ENCODE results near the gene BAHCC1.

BAHCC1 gene

GRCh38 chr17:81480140-81481072 is 85.1 kb downstream of the BAHCC1 start:
- no peak for DNase-seq (ENCODE audit: low spot score)

DNA sequence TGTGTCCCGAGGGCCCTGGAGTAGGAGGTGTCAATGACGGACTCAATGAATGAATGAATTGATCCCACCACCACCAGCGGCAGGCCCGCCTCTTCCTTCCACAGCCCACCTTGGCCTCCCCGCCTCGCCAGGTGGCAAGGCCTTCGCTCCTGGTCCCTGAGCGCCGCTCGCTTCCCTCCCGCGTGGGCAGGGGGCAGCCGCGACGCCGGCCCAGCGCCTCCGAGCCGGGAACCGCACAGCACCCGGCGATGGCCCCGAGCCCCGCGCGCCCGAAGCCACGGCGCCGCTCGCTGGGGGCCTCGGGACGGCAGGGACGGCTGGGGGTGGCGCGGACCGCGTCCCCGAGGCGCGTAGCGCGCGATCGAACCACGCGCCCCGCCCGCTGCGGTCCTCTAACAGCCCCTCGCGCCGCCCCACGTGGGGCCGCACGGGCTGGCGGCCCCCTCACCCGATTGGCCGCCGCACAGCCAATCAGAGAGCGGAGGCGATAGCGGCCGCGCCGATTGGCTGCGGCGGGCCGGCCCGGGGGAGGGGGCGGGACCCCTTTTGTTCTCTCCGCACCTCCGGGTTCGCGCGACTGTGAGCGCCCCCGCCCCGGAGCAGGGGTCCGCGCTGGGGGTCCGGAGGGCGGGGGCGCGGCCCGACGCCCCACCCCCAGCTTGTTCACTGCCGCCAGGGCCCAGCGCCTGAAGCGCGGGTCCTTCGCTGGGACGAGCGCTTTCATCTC is 86.0 kb downstream of the BAHCC1 start:
- peak; percentile 23 for DNase-seq (ENCODE audit: low spot score)

GRCh38 chr17:81481815-81482505 is 86.7 kb downstream of the BAHCC1 start:
- no peak for DNase-seq (ENCODE audit: low spot score)

DNA sequence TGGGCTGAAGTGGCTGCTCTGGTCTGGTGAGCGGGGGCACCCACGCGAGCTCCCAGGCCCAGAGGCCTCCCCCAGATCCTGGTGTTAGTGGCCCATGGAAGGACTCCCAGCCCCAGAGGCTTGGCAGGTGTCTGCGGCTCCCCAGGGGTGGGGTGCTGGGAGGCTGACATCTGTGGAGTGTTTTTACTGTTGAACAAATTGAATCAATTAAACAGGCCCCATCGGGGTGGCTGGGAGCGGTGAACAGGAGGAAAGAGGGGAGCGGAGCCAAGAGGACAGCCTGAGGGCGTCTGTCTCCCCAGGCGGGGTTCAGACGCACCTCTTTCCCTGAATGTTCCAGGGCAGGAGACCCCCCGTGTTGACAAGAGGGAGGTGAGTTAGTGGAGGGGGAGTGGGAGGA is 87.4 kb downstream of the BAHCC1 start:
- DNase-seq (ENCODE audit: low spot score): no peak

DNA sequence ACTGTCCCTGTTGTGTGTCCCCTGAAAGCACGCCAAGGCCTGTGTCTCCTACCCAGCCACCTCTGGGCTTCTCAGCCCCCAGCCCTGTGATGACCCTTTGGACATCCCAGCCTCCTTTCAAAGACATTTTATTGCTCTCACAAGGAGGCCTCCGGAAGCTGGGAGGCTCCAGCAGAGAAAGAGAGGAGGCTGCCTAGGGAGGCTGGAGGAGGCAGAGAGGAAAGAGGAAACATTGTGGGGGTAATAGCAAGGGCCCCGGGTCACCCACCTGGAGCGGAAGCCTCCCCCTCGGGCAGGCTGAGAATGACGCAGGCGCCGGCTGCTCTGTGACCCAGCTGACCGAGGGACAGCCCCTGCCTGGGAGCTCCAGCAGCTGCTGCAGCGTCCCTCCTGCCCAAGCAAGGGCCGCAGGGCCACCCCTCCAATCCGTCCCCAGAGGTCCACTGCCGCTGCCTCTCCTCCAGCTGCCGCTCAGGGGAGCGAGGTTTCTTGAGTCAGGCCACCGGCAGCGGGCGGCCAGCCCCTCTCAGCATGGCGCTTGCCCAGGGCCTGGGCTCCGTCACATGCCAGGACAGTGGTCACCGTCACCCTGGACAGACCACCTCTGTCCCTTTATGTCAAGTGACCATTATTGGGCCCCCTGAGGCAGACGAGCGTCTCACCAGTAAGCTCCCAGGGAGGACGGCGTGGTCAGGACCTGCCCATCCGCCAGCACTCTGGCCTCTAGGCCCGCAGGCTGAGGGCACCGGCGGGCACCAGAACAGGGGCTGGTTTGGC is 88.0 kb downstream of the BAHCC1 start:
- DNase-seq (ENCODE audit: low spot score): no peak

GRCh38 chr17:81483862-81484194 is 88.6 kb downstream of the BAHCC1 start:
- no peak for DNase-seq (ENCODE audit: low spot score)

DNA sequence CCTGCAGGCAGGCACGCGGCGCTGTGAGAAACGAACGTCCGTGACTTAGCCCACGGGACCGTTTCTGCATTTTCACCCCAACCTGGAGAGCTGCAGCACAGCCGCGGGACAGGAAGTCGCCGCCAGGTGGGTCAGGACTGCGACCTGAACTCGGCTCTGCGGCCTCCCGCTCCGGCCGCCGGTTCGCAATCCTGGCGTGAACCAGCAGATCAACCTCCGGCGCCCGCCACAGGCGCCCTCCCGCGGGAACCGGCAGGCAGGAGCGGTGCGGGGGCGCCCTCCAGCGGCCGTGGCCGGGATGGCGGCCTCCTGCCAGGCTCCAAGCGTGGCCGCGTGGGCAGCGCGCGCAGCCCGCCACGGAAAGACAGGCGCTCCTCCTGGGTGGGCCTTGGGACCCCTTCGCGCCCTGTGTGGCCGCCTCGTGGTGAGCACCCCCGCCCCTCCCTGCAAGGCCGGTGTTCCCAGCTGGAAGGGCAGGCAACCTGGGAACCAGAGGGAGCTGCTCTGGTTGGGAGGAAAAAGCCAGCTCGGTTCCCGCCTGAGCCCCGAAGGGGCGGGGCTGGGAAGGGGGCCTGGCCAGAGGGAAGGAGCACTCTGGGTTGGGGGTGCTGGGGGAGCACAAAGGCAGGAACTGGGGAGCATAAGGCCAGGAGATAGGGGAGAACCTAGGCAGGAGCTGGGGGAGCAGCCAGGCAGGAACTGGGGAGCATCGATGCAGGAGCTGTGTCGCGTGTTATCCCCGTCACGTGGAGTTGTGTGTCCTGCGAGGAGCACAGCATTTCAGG is 89.1 kb downstream of the BAHCC1 start:
- DNase-seq (ENCODE audit: low spot score): peak; percentile 90

- DNase-seq (ENCODE audit: low spot score): no peak
These were observed 91.0 kb downstream of the BAHCC1 start for GRCh38 chr17:81486199-81486810.

DNA sequence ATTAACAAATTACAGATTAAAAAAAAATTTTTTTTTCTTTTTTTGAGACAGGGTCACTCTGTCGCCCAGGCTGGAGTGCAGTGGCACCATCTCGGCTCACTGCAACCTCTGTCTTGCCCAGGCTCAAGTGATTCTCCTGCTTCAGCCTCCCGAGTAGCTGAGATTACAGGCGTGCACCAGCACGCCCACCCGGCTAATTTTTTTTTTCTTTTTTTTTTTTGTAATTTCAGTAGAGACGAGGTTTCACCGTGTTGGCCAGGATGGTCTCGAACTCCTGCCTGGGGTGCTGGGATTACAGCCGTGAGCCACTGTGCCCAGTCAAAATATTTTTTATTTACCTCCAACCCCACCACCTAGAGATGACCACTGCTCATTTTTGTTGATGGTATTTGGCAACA is 91.8 kb downstream of the BAHCC1 start:
- DNase-seq (ENCODE audit: low spot score): no peak

GRCh38 chr17:81487487-81488275 is 92.4 kb downstream of the BAHCC1 start:
- peak; percentile 79 for DNase-seq (ENCODE audit: low spot score)

DNA sequence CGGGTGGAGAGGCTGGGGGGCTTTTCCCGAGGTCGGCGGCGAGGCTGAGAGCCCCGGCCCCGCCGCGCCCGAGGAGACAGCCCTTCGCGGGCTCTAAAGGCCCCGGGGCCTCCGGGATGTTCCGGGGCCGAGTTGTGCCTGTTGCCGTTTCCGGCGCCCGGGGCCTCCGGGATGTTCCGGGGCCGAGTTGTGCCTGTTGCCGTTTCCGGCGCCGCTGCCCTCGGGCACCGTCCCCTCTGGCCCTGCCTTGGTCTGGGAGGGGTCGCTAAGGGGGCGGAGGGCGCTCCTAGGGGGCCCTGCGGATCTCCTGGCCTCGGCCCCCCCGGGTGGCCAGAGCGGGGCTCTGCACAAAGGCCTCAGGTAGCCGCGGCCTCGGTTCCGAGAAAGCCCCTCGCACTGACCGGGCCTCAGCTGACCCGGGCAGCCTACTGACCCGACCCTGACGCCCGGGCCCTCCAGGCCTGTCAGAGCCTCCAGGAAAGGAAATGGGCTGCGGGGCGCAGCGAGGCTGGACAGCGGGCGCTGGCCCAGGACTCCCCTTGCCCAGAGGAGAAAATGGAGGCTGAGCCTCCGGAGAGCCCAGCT is 93.1 kb downstream of the BAHCC1 start:
- peak; percentile 10 for DNase-seq (ENCODE audit: low spot score)

GRCh38 chr17:81489012-81489997 is 94.0 kb downstream of the BAHCC1 start:
- DNase-seq (ENCODE audit: low spot score): no peak

DNA sequence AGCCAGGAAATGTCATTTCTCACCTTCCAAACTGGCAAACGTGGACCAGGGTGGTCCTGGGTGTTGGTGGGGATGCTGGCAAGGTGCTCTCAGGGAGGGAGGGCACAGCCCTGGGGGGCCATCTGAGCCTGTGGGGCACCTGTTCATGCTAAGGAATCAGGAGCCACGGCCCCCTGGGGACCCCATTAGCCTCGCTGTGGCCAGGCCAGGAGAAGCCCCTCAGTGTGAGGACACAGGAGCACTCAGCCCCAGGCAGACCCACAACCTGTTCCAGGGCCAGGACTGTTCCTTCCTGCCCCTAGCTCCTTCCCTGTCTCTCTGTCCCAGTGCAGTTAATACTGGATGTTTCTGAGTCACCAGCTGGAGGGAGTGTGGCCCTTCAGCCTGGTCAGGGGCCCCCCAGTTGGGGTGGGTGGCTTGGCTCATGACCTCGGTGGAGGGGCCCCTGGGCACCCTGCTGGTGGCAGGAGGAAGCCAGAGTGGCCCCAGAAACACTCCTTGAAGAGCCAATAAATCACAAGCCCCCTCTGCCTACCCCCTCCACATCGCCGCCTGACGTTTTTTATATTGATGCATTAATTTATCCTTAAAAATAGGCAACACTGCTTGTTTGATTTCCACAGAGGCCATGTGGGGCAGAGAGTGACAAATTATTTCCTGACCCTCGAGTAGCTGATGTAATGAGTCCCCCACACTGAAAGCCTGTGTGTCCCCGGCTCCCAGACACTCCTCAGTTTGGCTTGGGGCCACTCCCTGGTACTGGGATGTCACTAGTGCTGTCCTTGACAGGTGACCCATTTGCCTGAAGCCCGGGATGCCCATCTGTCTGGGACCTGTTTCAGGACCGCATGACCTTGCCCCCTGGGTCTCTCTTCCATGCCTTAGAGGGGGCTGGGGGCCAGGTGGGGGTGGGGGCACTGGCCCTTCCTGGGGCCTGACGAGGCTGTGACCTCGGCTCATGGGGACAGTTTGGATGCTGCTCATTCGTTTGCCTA is 95.0 kb downstream of the BAHCC1 start:
- DNase-seq (ENCODE audit: low spot score): no peak

GRCh38 chr17:81491181-81491581 is 95.9 kb downstream of the BAHCC1 start:
- DNase-seq (ENCODE audit: low spot score): no peak

DNA sequence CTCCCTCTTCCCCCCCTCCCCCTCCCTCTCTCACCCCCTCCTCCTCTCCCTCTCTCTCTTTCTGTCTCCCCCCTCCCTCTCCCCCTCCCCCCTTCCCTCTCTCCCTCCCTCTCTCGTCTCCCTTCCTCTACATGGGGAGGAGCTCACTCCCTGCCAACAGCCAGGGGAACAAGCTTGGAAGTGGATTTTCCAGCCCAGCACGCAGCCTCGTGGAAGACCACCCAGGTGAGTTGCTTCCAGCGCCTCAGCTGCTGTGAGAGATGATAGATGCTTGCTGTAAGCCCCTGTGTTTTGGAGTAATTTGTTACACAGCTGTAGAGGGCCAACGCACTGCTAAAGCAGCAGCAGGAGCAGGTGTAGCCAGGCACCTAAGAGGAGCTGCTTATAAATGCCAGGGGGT is 96.5 kb downstream of the BAHCC1 start:
- DNase-seq (ENCODE audit: low spot score): no peak

GRCh38 chr17:81492202-81492601 is 96.9 kb downstream of the BAHCC1 start:
- no peak for DNase-seq (ENCODE audit: low spot score)

- DNase-seq (ENCODE audit: low spot score): no peak
These were observed 97.4 kb downstream of the BAHCC1 start for GRCh38 chr17:81492706-81493105.
